GM12873 (cell line): ENCODE data around the gene HOXB5.

Experiments used
- CTCF ChIP-seq: IDR thresholded peaks from 2 replicates; pipeline ENCODE4 v1.5.1; 2012; ENCODE audit warnings: low read depth, mild to moderate bottlenecking, moderate library complexity, low read length, control low read depth; ENCODE audit not compliant: insufficient read depth; ENCODE audit errors: missing control alignments

The HOXB5 gene

GRCh38 chr17:48568499-48569239 is 24.9 kb downstream of the HOXB5 start:
- no peak for TF ChIP-seq CTCF

DNA sequence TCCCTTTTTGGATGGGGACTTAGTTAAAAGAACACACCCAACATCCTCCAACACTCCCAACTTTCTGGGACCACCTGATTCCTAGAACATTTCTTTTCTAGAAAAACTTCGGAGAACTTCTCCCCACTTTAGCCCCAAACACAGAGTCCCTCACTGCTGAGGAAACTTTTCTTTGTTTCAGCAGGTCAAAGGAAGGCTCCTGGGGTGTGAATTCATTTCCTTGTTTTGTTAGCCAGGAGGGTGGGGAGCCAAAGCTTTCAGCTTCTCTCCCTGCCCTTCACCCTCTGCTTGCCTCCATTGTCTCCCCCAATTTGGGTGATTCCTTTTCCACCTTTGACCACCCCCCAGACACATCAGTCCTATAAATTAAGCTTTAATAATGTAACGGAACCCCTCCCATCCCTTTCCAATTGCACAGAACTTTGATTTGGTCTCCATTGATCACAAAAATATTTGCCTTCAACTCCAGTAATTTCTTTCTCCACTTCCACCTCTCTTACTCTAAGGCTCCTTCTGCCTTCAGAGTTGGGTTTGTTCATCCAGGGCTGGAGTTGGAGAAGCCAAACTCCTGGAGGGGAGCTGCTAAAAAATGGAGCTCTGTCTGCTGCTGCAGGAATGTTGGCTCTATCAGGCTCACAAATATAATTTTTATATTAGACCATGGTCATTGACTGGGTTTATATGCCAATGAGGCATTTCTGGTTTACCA is 25.8 kb downstream of the HOXB5 start:
- TF ChIP-seq CTCF, result no peak

GRCh38 chr17:48567209-48567608 is 26.4 kb downstream of the HOXB5 start:
- no peak for TF ChIP-seq CTCF

- no peak for TF ChIP-seq CTCF
These were observed 26.9 kb downstream of the HOXB5 start for GRCh38 chr17:48566717-48567116.

- no peak for TF ChIP-seq CTCF
These were observed 27.5 kb downstream of the HOXB5 start for GRCh38 chr17:48565925-48566710.

DNA sequence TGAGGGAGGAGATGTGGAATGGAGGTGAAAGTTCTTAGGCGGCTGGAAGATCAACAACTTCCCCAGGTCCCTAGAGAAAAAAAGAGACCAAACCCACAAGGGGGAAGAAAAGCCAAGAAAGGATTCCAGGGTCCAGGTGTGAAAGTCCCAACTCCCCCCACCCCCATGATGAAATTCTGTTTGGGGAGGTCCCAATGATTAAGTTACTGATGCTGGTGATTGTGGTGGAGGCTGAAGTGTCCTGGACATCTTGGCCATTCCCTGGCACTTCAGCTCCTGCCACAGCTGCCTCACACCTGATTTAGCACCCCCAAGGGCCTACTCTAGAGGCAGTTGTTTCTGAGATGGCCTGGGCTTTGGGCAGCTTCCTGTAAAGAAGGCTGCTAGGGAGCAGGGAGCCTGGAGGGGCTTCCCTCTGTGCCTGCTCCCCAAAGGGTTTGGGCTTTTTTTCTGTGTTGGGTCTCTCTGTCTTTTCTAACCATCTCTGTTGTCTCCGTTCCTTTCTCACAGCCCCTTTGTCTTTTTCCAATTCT is 28.5 kb downstream of the HOXB5 start:
- TF ChIP-seq CTCF, result no peak
